ENCODE measurements around the gene PGF.

The PGF gene

GRCh38 chr14:74956280-74957072, 1.1 kb upstream of the PGF start:
- no peak for DNase-seq (ENCODE audit: low read depth)

GRCh38 chr14:74956027-74956279, 556 bp upstream of the PGF start:
- no peak for DNase-seq (ENCODE audit: low read depth)

DNA sequence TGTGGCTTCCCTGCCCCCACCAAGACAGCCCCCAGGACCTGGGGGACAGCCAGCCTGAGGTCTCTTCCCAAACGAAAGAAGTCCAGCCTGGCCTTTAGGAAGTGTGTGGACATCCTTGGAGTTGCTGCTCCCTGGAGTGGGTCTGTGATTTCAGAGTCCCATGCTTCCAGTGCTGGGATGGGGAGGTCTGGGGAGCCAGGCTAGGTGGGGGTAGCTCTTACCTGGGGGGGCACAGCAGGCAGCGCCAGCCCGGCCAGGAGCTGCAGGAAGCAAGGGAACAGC, 509 bp downstream of the PGF start:
- no peak for DNase-seq (ENCODE audit: low read depth)

- no peak for DNase-seq (ENCODE audit: low read depth)
Observed at GRCh38 chr14:74954232-74954946, 1.0 kb downstream of the PGF start.

DNA sequence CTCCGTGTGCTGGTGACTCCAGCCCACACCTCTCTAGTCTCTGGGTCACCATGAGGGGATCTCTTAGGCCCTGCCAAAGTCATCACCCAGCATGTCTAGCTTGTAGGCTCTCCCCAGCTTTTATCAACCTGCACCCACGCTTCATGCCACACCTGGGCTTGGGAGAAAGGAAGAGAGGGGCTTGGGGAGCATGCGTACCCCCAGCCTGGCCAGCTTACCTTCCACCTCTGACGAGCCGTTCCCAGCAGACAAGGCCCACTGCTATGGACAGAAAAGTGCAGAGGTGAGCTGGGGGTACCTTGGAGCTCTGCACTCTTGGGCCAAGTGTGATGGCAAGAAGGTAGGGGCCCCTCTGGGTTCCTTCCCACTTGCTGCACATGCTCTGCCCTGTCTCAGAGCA, 1.7 kb downstream of the PGF start:
- DNase-seq (ENCODE audit: low read depth): no peak

DNA sequence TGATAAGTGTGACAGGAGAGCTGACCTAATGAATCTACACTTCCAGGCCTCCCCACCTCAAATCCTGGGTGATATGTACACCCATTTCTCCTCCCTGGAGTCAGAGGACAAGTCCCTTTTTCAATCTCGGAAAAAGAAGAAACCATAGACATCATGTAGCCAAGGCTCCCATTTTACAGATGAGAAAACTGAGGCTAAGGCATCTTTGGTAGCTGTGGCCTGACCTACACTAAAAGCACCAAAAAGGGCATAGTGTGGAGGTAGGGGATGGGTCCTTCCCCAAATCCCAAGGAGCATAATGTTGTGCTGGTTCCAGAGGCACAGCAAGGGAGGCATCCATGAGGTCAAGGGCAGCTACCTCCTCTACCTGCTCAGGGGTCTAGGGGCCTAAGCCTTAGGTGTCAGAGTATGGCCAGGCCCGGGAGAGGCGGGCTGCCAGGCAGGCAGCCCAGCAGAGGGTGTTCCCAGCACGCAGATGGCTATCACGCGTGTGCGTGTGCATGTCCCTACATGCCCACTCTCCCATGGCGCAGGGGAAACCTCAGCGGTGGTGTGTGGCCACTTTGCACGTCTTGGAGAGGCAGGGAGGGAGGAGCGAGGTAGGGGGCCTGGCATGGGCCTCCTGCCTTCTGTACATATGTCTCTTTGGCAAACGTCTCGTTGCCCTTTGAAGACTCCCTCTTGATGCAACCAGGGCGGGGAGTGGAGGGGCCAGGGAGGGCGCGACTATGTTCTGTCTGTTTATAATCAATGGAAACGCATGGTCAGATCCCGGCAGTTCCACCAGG, 2.5 kb downstream of the PGF start:
- DNase-seq (ENCODE audit: low read depth): no peak

- DNase-seq (ENCODE audit: low read depth): no peak
Observed at GRCh38 chr14:74952180-74952665, 3.2 kb downstream of the PGF start.

DNA sequence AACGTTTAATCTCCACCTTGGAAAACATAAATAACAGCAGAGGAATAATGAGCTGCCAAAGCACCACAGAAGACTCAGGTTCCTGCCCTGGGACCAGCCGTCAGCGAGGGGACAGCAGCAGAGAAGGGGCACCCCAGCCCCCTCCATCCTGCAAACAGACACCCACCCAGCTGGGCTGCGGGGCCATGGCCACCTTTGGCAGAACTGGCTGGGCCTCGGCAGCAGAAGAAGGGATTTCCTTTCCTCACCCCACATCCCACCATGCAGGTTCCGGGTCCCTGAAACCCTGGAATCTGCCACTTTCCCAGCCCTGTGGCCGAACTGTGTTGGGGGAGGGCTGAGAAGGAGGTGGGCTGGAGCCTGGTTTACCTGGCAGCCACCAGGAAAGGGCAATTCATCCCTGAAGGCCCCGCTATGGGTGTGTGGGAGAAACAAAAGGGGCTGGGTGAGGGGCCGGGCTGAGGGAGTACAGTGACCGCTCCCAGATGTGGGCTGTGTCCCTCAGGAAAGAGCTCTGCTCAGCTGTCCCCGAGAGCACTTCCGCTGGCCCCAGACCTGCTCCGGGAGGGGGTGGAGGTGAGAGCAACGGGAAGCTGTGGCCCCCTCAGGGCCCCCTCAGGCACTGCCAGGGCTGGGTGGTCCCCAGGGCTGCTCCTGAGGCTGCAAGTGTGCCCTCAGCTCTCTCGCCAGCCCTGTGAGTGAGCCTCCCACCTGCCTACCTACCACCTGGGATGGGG, 3.8 kb downstream of the PGF start:
- no peak for DNase-seq (ENCODE audit: low read depth)

GRCh38 chr14:74950795-74951442, 4.5 kb downstream of the PGF start:
- no peak for DNase-seq (ENCODE audit: low read depth)

DNA sequence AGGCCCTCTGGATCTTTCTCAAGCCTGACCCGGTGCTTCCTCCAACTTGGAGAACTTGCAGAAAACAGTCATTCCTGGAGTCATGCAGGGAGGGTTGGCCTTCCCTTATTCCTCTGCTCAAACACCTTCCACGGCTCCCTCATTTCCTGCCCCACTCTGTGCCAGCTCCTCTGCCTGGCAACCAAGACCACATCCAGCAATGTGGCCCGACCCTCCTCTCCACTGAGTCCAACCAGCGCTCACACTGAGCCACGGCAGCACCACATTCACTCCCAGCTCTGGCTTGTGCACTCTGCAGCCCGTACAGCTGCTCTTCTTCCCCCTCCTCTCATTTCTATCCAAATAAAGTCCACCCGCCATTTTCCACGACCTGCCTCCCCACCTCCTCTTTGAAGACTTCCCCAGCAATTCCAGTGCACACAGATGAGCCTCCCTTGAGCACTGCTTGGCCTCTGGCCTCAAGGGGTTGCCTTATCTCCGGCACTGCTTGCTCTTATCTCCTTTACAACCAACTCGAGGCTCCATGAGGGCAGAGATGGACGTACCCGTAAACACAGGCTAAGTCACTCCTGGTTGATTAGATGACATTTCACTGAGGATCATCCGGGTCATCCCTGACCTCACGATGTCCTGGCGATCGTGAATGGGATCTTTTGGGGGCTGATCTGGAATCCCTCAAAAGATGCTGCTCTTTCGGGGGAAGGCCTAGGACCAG, 5.4 kb downstream of the PGF start:
- no peak for DNase-seq (ENCODE audit: low read depth)

- DNase-seq (ENCODE audit: low read depth): no peak
Observed at GRCh38 chr14:74949191-74949601, 6.2 kb downstream of the PGF start.

- no peak for DNase-seq (ENCODE audit: low read depth)
Observed at GRCh38 chr14:74948228-74949175, 6.9 kb downstream of the PGF start.

- DNase-seq (ENCODE audit: low read depth): no peak
Observed at GRCh38 chr14:74947353-74948227, 7.8 kb downstream of the PGF start.

DNA sequence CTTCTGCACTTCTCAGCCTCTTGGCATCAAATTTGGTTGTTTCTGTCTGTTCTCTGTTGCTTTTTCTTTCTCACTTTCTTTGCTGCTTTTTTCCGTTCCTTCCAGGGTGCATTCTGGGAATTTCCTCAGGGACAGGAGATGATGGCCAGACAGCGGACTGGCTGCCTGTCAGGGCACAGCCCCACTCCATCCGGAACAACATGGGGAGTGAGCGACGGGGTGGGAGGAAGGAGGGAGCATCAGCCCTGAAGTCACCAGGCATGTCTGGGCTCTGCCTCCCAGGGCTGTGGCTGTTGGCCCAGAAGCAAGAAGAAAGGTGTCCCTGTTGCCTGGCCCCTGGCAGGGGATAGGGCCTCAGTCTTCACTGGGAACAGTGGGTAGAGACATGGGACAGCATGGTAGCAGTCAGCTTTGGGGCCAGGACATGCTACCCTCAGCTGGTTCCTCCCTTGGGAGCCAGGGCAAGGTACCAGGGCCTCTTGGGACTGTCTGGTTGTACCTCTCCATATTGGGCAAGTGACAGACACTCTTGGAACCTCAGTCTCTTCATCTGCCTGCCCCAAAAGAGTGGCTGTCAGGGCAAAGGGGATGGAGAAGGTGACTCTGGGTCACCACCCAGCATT, 8.6 kb downstream of the PGF start:
- DNase-seq (ENCODE audit: low read depth): no peak

- no peak for DNase-seq (ENCODE audit: low read depth)
Observed at GRCh38 chr14:74945852-74946658, 9.3 kb downstream of the PGF start.

GRCh38 chr14:74945261-74945851, 10.0 kb downstream of the PGF start:
- no peak for DNase-seq (ENCODE audit: low read depth)

GRCh38 chr14:74942608-74943007, 12.8 kb downstream of the PGF start:
- DNase-seq (ENCODE audit: low read depth): no peak
